NCI-H1417 treated with DMSO at 0.1 percent for 48 hours (cell line): ENCODE results near the gene A4GALT.
"Not testable (repeated sequence)": the region's sequence is repeated elsewhere in the genome, so short reads cannot be mapped to it uniquely, and the experiment has no call there.

ENCODE experiments used
- DNase-seq: peaks from one replicate; lab custom pipeline; 2025; lab: John Stamatoyannopoulos, UW

The A4GALT gene

GRCh38 chr22:42683578-42684283, 36.9 kb downstream of the A4GALT start:
- DNase-seq, result no peak

DNA sequence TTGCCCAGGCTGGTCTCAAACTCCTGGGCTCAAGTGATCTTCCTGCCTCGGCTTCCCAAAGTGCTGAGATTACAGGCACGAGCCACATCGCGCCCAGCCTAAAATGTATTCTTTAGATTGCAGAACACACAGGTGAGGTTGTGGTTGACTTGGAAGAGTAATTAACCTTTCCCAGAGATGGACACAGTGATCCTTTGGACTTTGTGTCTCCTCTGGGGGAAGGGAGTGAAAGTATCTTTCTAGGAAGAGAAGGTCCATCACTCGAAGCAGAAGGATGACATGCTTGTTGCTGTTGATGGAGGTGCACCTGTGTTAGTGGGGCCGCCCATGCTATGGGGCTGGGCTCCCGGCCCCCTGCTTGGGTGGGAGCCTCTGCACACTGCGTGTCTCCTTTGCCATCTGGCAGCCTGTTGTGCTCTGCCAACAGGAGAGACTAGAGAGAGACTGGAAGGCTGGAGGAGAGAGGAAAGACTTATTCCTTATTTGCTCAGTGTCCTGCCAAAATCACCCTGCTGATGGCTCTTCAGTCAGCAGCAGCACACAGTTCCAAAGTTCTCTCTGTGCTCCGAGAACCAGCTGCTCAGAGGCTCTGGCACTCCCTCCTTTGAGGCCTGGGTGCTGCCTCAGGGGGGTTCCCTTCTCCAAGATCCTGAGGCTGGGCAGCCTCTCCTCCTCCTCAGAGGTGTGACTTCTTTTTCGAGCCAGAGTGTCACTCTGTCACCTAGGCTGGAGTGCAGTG, 38.4 kb downstream of the A4GALT start:
- no peak for DNase-seq

DNA sequence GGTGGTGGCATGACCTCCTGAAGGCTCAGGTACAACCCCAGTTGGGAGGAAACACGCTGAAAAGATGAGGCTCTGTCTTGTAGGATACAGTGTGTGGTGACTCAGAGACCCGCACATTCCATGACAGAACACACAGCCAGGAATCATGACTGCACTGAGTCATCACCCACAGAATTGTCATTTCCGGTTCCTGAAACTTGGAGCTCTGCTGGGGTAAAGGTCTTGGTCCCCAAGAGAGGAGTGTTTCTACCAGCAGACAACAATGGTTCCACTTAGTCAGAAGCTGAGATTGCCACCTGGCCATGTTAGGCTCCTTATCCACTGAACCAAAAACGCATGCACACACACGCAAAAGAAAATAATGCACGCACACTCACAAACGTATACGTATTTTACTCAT, 40.0 kb downstream of the A4GALT start:
- no peak for DNase-seq

DNA sequence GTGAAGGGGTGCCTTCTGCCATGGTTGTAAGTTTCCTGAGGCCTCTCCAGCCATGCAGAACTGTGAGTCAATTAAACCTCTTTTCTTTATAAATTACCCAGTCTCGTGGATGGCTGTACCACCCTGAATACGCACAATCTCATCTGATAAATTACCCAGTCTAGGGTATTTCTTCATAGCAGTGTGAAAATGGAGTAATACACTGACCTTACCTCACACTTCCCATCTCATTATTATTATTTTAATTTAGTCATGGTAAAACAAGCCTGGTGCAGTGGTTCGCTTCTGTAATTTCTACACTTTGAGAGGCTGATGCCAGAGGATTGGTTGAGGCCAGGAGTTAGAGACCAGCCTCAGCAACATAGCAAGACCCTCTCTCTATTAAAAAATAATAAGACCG, 41.0 kb downstream of the A4GALT start:
- no peak for DNase-seq

- no peak for DNase-seq
Measured at GRCh38 chr22:42678894-42679293, 41.8 kb downstream of the A4GALT start.

- DNase-seq, result not testable (repeated sequence)
Measured at GRCh38 chr22:42677936-42678335, 42.7 kb downstream of the A4GALT start.

- DNase-seq, result no peak
Measured at GRCh38 chr22:42676059-42676607, 44.5 kb downstream of the A4GALT start.

GRCh38 chr22:42673898-42674401, 46.7 kb downstream of the A4GALT start:
- DNase-seq, result no peak

DNA sequence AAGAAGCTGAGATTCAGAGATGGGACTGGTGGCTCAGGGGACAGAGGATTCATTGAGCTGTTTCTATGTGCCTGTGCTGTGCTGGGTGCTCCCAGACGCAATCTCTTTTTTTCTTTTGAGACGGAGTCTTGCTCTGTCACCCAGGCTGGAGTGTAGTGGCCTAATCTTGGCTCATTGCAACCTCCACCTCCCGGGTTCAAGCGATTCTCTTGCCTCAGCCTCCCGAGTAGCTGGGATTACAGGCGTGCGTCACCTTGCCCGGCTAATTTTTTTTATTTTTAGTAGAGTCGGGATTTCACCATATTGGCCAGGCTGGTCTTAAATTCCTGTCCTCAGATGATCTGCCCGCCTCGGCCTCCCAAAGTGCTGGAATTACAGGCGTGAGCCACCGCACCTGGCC, 47.6 kb downstream of the A4GALT start:
- DNase-seq, result not testable (repeated sequence)

DNA sequence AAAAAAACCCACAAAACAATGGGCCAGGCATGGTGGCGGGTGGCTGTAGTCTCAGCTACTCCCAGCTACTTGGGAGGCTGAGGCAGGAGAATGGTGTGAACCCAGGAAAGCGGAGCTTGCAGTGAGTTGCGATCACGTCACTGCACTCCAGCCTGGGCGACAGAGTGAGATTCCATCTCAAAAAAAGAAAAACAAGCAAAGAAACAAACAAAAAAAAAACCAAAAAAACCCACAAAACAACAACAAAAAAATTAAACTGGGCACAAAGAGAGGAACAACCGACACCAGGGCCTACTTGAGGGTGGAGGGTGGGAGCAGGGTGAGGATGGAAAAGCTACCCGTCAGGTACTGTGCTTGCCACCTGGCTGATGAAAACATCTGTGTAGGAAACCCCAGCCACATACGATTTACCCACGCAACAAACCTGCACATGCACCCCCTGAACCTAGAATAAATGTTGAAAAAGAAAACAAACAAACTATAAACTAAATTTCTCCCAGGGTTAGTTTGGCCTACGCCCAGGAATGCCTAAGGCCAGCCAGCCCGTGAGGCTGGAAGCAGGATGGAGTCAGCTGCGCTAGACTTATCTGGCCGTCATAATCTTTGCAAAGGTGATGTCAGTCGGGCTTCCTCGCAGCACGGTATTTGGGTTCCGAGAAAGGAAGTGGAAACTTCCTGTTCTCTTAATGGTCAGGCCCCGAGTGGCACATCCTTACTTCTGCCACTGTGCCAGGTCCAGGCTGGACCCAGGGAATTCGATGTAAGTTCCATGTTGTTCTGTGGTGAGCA, 49.6 kb downstream of the A4GALT start:
- no peak for DNase-seq

DNA sequence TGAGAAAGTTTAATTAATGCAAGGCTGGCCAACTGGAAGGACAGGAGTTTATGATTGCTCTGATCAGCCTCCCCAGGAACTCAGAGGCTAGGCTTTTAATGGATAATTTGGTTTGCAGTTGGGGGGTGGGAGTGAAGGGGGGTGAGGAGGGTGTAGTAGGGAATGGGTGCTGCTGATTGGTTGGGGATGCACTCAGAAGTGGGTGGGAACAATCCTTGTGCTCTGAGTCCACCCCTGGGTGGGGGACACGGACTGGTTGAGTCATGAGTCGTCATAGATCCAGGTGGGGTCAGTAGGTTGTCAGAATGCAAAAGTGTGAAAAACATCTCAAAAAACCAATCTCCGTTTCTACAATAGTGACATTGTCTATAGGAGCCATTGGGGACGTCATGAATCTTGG, 50.6 kb downstream of the A4GALT start:
- DNase-seq, result no peak

GRCh38 chr22:42666393-42666792, 54.3 kb downstream of the A4GALT start:
- DNase-seq, result not testable (repeated sequence)

- no peak for DNase-seq
Measured at GRCh38 chr22:42664976-42665831, 55.5 kb downstream of the A4GALT start.

- no peak for DNase-seq
Measured at GRCh38 chr22:42661985-42662831, 58.5 kb downstream of the A4GALT start.

- no peak for DNase-seq
Measured at GRCh38 chr22:42656578-42656977, 64.1 kb downstream of the A4GALT start.

DNA sequence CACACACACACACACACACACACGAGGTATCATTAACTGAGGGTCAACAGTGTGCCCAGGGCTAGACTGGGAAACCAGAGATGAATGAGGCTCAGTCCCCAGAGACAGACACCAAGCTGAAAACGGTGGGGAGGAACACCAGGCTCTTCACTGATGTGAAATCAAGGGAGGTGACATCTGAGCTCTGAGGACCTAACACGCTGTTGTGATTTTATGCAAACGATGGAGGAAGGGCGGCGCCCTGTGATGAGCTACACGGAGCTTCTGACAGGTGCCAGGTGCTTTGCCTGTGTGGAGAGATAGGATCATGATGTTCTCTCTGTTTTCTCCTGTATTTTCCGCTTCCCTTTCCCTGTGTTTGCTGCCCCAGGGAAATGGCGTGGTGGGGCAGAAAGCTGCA, 65.0 kb downstream of the A4GALT start:
- no peak for DNase-seq

- no peak for DNase-seq
Measured at GRCh38 chr22:42654436-42655073, 66.1 kb downstream of the A4GALT start.

- DNase-seq, result no peak
Measured at GRCh38 chr22:42653999-42654398, 66.7 kb downstream of the A4GALT start.

- no peak for DNase-seq
Measured at GRCh38 chr22:42651134-42651533, 69.5 kb downstream of the A4GALT start.
